GM21737 (cell line): ENCODE results near the gene ASTL.
"Not testable (repeated sequence)": the region's sequence is repeated elsewhere in the genome, so short reads cannot be mapped to it uniquely, and the experiment has no call there.

Source experiments
- ATAC-seq: cut with Tn5 transposase; IDR thresholded peaks from one replicate; pipeline ENCODE4 v1.9.1; 2021; ENCODE audit warnings: mild to moderate bottlenecking, moderate library complexity; ENCODE audit not compliant: unreplicated experiment

Gene ASTL

GRCh38 chr2:96099861-96100798 lies 38.2 kb downstream of the ASTL start:
- ATAC-seq: no peak

GRCh38 chr2:96098900-96099590 lies 39.3 kb downstream of the ASTL start:
- no peak for ATAC-seq

- ATAC-seq: no peak
Measured at GRCh38 chr2:96097951-96098823, 40.1 kb downstream of the ASTL start.

GRCh38 chr2:96097441-96097840 lies 40.9 kb downstream of the ASTL start:
- ATAC-seq: no peak

GRCh38 chr2:96095116-96095636 lies 43.1 kb downstream of the ASTL start:
- no peak for ATAC-seq

GRCh38 chr2:96093528-96093927 lies 44.8 kb downstream of the ASTL start:
- ATAC-seq: no peak

- ATAC-seq: no peak
Measured at GRCh38 chr2:96092951-96093350, 45.4 kb downstream of the ASTL start.

GRCh38 chr2:96092573-96092877 lies 45.8 kb downstream of the ASTL start:
- ATAC-seq: no peak

GRCh38 chr2:96091711-96092572 lies 46.4 kb downstream of the ASTL start:
- no peak for ATAC-seq

- no peak for ATAC-seq
Measured at GRCh38 chr2:96091141-96091710, 47.1 kb downstream of the ASTL start.

- no peak for ATAC-seq
Measured at GRCh38 chr2:96090196-96090926, 47.9 kb downstream of the ASTL start.

GRCh38 chr2:96089356-96090195 lies 48.7 kb downstream of the ASTL start:
- no peak for ATAC-seq

GRCh38 chr2:96088340-96089335 lies 49.7 kb downstream of the ASTL start:
- ATAC-seq: no peak

- ATAC-seq: no peak
Measured at GRCh38 chr2:96087130-96087529, 51.2 kb downstream of the ASTL start.

GRCh38 chr2:96085541-96086355 lies 52.6 kb downstream of the ASTL start:
- no peak for ATAC-seq

GRCh38 chr2:96084858-96085518 lies 53.3 kb downstream of the ASTL start:
- ATAC-seq: not testable (repeated sequence)
